SKM-1 treated with dmso at 0.1 percent for 144 hours (cell line): ENCODE results near the gene DPF3.

Source experiments
- DNase-seq: peaks from one replicate; lab custom pipeline; 2025; ENCODE audit not compliant: unreplicated experiment; lab: John Stamatoyannopoulos, UW

Gene DPF3

DNA sequence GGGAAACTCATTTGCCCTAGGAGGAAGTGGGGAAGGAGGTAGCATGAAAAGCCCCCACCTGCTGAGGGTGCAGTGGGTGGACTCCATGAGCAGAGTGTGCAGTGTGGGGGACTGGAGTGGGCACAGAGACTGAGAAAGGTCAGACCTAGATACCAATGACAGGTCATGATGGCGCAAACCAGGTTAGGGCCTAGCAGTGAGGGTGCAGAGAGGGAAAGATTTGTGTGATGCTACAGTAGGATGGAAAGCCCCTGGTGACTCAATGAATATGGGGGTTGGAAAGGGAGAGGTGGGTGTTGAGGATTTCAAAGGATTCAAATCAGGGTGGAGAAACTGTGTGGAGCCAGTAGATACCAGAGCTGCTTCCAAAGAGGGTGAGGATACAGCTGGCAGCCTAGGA lies 319.2 kb downstream of the DPF3 start:
- no peak for DNase-seq

DNA sequence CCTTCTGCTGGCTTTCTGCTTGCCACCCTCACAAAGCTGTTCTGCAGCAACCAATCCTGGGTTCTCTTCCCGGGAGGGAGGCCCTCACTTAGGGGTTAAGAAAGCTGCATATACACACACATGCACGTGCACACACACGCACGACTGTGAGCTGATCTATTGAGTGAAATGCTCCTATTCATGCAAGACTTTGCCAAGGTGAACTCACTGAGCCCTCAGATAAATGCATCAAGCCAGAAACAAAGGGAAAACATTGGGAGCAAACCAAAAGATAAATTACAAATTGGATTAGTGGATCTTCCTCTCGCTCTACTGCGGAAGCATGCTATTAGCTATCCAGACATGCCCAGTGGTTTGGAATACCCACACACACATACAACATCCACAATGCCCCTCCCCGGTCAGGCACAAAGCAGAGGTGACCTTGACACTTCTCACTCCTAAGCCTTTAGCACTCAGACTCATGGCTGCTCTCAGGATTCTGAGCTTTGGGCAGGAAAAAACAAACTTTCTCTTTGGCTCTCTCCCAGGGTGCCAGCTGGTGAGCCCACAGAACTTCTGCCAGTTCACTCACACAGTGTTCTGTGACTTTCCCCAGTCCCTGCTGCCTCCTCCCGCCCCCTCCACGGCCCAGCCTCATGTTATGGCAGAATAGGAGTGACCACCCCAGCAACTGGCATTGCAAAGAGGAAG lies 320.0 kb downstream of the DPF3 start:
- no peak for DNase-seq
